Stimulated activated CD4-positive, alpha-beta T cell treated with anti-CD3 and anti-CD28 coated beads, TNF-alpha, amount 100 ng/mL, for 4 hours (primary cell): ENCODE data around the gene INO80D.
"Not testable (repeated sequence)": the region's sequence is repeated elsewhere in the genome, so short reads cannot be mapped to it uniquely, and the experiment has no call there.

Experiments used
- DNase-seq, 3 experiments: peaks; one replicate each; pipeline ENCODE4 v3.0.0-alpha.2; 2020; ENCODE audit warnings: low read depth in 3 of 3

INO80D gene

DNA sequence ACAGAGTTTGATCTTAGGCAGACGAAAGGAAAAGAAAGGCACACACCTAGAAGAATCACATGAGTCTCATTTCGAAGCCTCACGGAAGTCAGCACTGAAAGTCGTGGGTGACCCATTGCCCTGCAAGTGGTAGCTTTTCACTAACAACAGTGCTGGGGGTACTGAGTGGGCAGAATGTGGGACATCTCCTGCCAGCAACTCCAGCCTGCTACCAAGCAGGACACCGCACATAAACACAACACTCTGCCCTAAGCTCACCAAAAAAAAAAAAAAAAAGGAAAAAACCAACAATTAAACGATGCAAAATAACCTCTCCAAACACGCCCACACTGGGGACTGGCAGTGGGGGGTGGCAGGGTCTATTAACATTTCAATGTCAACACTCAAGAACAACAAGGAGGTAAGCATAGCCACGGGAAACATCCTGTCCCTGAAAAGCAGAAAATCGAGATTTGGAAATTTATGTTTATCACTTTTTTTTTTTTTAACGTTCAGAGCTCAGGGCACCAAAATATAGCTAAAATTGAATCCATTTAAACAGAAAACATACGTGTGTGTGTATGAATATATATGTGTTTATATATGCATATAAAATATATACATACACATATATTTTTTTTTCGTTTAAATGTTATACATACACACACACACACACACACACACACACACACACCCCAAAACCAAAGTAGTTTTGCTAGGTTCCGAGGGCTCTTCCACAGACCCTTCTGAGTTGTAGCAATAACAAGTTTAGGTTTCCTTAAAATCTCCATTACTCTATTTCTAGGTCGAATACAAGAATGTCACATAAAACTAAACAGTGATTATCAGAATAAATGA is 2.2 kb downstream of the INO80D start:
- DNase-seq = no peak

DNA sequence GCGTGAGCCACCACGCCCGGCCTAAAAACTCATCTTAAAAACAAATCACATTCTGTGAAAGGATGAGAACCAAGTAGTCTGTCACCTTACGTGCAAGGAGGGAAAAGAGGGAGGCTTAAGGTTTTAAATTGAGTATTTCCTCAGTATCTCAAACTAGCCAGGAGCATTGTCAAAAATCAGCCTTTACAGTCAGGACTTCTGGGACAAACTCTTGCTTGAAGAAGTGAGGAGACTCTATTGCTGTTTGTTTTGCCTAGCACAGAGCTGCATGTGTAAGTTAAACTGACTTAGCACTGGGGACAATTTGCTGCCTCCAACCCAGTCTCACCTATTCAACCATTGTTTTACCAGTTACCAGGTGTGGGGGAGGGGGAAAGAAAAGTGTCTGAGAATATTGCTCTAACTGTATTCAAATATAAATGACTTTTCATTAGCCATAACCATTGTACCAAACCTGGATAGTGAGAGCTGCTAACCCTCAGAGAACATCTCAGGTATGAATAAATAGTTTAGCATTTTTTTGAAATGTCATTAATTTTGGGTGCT is 3.6 kb downstream of the INO80D start:
- no peak for DNase-seq

DNA sequence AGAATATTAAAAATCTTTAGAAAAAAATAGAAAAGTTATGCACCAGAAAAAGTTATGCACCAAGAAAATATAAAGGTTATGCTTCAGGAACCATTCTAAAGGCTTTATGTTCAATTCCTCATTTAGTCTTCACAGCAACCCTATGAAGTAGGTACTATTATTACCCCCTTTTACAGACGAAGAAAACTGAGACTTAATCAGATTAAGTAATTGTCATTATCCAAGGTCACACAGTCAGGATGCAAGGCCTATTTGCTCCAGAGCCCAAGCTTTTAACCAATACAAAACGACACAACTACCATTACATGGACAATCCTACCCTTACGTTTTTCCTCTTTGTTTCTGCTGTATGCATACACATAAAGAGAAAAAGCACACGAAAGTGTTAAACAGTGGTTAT is 5.0 kb downstream of the INO80D start:
- no peak for DNase-seq

DNA sequence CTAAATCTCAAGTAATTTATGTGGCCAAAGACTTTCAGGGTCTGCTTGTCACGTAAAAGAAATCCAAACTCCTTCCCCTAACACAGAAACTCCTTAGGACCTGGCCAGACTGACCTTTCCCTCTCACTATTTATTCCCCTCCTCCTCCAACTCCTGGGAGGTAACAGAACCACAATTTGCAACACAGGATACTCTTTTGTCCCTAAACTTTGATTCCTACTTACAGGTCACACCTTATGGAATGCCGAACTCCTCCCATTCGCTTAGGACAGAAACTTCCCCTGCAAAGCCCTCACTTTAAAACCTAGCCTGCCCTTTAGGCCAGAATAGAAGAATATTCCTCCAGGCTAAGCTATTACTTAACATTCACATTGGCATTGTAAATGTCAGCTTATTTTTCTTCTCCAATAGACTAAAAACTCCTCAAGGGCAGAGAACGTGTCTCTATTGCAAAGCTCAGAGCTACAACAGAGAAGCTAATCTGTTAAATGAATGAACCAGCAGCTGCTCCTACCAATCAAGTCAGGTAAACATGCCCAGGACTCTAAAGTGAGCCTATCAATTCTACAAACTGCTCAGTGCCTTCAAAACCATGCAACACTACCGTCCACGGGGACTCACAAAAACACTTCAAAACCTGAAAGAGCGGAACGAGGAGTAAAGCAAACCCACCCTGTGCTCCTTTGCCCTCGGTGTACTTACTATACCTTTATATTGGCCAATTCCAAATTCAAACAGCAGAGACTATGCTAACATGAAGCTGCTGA is 6.1 kb downstream of the INO80D start:
- DNase-seq = no peak

DNA sequence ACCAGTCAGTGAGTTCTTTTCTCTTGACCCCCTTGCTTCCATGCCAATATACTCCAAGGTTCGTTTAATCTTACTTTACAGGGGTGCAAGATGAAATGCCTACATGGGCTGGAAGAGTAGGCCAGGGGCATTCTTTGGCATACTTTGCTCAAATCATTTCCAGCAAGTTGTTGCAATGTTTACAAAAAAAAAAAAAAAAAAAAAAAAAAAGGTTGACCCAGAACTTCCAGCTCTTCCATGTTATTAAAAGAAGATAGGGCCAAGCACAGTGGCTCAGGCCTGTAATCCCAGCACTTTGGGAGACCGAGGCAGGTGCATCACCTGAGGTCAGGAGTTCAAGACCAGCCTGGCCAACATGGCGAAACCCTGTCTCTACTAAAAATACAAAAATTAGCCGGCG is 8.1 kb downstream of the INO80D start:
- DNase-seq = not testable (repeated sequence)

DNA sequence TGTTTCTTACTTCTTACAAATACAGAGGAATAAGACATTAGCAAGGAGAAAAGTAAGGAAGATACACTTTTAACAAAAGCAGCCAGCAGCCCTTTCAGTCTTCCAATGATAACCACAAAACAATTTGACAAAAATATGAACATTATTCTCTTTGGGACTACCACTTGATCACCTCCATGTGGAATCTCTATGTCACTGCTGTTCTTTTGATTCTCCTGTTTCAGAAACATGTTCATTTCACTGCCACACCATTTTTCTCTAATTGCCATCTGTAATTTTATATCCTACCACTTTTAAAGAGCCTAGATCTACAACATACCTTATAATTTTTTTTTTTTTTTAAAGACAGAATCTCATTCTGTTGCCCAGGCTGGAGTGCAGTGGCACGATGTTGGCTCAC is 10.9 kb downstream of the INO80D start:
- DNase-seq = no peak

DNA sequence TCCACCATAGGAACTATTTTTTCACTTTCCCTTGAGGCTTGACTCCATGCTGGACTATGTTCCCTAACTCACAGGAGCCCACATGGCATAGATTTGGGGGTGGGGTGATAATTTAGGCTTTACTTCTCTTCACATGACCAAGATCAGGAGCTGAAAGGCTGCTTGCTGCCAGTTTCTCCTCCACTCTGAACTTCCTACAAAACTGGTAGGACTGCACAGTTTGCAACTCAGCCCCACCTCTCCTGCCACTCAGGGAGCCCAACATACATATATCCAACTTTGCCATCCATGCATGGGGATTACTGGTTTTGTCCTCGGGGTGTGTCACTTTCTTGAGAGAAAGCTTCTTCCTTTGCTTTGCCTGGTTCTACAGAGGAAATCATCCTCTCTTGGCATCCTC is 14.2 kb downstream of the INO80D start:
- DNase-seq = no peak

DNA sequence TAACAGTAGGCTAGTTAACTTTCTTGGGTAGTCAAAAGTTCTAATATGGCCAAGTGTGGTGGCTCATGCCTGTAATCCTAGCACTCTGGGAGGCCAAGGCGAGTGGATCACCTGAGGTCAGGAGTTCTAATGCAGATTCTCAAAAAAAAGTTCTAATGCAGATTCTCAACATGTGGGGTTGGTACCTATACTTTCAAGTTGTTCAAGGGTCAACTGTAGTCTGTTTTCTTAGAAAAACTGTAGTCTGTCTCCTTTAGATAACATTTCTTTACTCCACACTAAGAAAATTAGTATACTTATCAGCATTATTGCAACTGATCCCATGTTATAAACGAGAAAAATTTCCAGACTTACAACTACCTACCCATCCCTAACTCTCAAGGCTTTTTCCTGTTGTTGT is 16.6 kb downstream of the INO80D start:
- DNase-seq = no peak

DNA sequence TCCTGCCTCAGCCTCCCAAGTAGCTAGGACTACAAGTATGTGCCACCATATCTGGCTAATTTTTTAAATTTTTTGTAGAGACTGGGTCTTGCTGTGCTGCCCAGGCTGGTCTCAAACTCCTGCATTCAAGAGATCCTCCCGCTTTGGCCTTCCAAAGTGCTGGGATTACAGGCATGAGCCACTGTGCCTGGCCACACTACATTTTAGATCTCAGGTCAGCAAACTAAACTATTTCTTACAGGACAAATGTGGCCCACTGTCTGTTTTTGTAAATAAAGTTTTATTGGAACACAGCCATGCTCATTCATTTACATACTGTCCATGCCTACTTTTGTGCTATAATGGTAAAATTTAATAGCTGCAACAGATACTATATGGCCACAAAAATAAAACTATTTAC is 17.8 kb downstream of the INO80D start:
- DNase-seq = no peak

DNA sequence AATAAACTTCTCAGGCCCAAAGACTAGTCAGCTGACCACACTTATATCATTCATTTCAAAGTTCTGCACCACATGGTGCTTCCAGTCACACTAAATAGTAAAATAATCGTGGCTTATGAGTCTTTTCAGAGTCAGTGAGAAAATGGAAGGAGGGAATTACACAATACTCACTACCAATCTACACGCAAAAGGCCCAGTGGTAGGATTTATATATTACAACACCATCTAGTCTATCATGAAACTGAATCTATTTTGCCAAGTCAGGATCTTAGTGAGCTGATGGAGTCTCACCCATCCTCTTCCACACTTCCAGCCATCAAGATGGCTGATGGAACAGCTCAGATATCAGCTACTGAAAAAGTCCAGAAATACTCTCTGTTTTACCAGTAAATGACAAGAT is 21.9 kb downstream of the INO80D start:
- no peak for DNase-seq

DNA sequence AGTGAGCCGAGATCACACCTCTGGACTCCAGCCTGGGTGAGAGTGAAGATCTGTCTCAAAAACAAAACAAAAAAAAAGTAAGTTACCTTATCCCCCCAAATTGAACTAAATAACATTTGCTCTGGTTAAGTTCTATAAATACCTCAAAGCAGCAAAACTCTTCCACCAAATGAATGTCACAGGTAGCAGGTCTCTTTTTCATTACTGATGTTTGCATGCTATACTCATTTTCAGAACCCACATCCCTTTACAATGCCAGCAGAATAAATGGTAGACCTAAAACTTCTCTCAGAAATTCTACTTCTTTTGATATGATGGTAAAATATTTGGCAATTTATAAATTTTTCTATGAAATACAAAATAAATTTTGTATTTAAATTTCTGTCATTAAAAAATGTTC is 22.3 kb downstream of the INO80D start:
- no peak for DNase-seq

DNA sequence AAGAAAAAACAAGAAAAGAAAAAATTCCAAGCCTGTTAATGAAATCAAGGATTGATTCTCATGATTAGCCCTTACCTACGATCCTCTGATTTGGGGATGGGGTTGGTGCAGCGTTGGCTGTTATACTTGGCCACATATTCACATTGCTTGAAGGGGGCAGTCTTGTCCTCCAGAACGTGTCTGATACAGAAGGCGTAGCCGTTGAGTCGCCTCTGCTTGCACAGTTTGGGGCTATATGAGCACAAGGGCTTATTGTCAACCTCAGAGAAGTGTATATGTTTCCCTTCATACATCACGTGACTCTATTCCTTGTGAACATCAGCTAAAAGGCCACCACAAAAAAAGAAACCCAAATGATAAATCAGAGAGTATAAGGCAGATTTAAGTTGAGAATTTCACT is 23.2 kb downstream of the INO80D start:
- no peak for DNase-seq

DNA sequence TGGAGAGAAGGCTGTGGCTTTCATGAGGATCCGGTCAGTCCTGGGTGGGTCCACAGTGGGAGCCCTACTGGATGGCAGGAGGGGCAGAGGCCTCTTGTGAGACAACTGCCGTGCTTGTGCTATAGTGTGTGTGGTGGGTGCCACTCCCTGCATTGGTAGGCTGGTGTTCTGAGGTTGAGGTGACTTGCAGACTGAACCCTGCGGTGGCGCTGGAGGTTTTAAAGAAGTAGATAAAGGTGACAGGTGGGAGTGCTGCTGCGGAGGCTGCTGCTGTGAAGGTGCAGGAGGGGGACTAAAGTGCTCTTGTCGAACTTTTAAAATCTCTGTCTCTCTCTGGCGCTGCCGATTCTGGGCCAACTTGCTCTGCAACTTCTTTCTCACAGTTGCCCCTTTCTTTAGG is 29.7 kb downstream of the INO80D start:
- no peak for DNase-seq

DNA sequence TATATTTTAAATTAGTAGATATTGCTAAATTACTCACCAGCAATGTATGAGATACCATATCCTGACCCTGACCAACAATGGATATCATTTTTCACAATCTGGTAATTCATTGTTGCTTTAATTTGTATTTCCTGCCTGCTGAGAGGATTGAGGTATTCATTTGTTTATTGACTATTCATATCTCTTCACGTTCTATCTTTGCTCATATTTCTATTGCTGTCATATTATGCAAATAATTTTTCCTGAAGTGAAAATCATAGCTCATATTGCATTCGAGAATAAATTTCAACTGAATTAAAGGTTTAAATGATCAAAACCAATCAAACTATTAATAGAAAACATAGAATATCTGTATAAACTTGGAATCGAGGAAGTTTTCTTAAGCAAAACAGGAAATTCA is 31.0 kb downstream of the INO80D start:
- no peak for DNase-seq

DNA sequence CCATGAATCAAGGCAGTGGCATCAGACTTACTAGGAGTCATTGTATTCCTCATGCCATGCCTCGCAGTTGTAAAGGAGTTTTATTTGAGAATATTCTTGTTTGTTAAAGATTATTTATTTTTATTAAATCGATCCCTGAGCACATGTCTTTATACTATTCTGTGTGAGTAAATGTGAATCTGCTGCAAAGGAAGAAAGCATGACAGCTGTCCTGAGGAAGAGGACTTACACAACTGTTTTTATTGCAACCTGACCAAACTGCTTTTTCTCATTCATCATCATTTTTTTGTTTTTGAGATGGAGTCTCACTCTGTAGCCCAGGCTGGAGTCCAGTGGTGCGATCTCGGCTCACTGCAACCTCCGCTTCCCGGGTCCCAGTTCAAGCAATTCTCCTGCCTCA is 34.1 kb downstream of the INO80D start:
- no peak for DNase-seq

DNA sequence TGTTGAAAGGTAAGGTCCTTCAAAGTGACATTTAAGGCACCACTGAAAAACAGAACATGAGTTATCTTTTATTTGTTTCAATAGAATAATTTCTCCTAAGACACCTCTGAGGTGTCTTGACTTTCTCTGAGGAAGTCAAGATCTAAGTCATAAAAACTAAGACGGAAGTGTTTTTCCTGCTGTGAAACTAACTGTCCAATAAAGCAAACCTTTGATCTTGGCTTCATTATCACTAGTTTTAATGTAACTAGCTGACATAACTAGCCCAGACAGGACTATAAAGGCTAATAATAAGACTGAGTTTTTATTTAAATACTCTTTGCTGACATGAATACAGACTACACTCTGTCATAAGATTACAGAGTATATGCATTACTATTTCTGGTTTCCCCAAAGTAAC is 36.6 kb downstream of the INO80D start:
- DNase-seq = no peak

DNA sequence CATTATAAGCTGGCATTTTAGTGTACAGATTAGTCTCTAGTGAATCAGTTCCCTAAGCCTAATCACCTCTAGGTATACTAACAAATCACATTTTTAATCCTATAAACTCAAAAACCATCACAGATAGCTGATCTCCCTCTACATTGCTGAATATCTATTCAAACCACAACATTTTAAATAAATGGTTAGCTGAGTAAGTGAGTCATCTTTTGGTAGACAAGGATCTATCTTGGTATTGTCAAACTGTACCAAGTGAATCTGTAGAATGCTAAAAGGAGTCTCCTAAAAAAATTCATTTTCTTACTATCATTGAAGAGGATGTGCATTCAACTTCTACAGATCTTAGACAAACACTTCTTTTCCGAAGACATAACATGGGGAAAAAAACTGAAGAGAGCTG is 40.7 kb downstream of the INO80D start:
- no peak for DNase-seq

DNA sequence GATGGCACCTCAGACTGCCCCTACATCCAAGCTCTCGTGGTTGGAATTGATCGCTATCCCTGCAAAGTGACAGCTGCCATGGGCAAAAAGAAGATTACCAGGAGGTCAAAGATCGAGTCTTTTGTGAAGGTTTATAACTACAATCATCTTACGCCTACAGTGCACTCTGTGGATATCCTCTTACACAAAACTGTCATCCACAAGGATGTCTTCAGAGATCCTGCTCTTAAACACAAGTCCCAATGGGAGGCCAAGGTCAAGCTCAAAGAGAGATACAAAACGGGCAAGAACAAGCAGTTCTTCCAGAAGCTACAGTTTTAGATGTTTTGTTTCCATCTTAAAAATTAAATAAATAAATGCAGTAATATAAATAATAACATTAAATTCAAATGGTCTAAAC is 45.4 kb downstream of the INO80D start:
- no peak for DNase-seq

DNA sequence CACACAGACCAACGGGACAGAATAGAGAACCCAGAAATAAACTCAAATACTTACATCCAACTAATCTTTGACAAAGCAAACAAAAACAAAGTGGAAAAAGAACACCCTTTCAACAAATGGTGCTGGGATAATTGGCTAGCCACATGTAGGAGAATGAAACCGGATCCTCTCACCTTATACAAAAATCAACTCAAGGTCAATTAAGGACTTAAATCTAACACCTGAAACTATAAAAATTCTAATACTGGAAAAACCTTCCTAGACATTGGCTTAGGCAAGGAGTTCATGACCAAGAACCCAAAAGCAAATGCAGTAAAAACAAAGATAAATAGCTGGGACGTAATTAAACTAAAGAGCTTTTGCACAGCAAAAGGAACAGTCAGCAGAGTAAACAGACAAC is 50.6 kb downstream of the INO80D start:
- not testable (repeated sequence) for DNase-seq

DNA sequence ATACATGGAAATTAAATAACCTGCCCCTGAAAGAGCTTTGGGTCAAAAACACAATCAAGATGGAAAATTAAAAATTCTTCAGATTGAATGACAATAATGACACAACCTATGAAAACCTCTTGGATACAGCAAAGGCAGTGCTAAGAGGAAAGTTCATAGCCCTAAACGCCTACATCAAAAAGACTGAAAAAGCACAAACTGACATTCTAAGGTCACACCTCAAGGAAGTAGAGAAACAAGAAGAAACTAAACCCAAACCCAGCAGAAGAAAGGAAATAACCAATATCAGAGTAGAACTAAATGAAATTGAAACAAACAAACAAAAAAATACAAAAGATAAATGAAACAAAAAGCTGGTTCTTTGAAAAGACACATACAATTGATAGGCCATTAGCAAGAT is 52.5 kb downstream of the INO80D start:
- not testable (repeated sequence) for DNase-seq

DNA sequence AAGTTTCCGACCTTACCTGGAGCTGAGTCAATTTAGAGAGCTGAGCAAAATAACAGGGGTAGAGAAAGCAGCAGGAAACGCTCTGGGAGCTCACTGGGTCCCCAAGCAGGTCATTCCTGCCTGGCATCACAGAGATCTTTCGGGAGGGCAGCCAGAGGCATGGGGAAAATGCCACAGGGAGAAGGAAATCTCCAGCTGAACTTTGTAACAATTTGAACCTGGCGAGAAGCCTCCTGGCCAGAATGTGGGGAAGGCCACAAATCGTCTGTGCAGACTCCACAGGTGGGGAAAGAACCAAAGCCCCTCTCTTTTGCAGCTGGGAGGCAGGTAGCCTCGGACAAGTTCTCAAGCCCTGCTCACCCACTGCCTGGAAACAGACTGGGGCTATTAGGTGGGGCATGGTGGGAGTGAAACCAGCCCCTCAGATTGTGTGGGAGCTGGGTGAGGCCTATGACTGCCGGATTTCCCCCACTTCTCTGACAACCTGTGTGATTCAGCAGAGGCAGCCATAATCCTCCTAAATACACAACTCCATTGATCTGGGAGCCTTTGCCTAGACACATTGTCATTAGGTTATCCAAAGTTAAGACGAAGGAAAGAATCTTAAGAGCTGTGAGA is 53.9 kb downstream of the INO80D start:
- no peak for DNase-seq

DNA sequence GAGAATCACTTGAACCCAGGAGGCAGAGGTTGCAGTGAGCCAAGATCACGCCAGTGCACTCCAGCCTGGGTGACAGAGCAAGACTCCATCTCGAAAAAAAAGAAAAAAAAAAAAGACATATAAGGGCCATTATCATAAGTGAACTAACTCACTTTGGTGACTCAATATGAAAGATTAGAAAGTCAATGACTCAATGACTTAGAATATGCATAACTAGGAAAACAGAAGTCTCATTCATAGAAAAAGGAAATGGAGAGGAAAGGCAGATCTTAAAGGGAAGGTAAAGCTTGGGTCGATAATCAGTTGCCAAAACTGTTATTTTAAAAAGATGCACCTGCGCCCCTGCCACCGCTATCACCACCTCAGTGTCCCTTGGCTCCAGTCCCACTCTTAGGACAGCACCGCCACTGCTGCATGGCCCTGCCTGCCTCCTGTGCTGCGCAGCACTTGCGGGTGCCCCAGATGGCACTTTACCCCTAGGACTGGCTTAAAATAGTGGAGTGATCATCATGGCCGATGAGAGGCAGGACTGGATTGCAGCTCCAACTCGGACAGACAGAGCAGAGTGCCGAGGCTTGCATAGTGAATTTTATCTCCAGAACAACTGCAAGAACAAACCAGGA is 54.7 kb downstream of the INO80D start:
- no peak for DNase-seq
